ENCODE results near the gene MBD6.
"Not testable (repeated sequence)": the region's sequence is repeated elsewhere in the genome, so short reads cannot be mapped to it uniquely, and the experiment has no call there.

The MBD6 gene

GRCh38 chr12:57513677-57514076, 8.9 kb upstream of the MBD6 start:
- not testable (repeated sequence) for H2AK5ac ChIP-seq (ENCODE audit: low read depth, low read length); DNase-seq (ENCODE audit: low spot score); H3K18ac ChIP-seq (ENCODE audit: low read length); H3K9ac ChIP-seq (ENCODE audit: low read depth, low read length, poor library complexity); H4K91ac ChIP-seq (ENCODE audit: low read depth, low read length, poor library complexity); H3K4ac ChIP-seq (ENCODE audit: low read length); H3K27ac ChIP-seq (replicated peaks; ENCODE audit: low read length); H2BK12ac ChIP-seq (ENCODE audit: low read length); H2BK15ac ChIP-seq (ENCODE audit: low read length); H3K4me1 ChIP-seq (ENCODE audit: control insufficient read depth in 2 of 2, insufficient read depth in 1 of 2, low read depth in 1 of 2, low read length in 2 of 2); H2BK120ac ChIP-seq (ENCODE audit: low read depth, low read length); H3K23ac ChIP-seq (ENCODE audit: low read depth, low read length, poor library complexity); H3K4me3 ChIP-seq (ENCODE audit: low read length in 2 of 2); H3K4me2 ChIP-seq (ENCODE audit: insufficient read depth, low read length, poor library complexity, severe bottlenecking); H4K8ac ChIP-seq (ENCODE audit: low read depth, low read length); H3K79me1 ChIP-seq (ENCODE audit: low read depth, low read length); H2AFZ ChIP-seq (ENCODE audit: low read length); H3K9me3 ChIP-seq (replicated peaks in 1 of 2; ENCODE audit: control insufficient read depth in 2 of 2, insufficient read depth in 1 of 2, low read depth in 1 of 2, low read length in 2 of 2); H2BK5ac ChIP-seq (ENCODE audit: low read length); H3K14ac ChIP-seq (ENCODE audit: low read length); H3K27me3 ChIP-seq (ENCODE audit: control insufficient read depth in 3 of 3, insufficient read depth in 3 of 3, low read depth in 1 of 3, low read length in 3 of 3)
- WGBS, 2 donors (ENCODE audit: extremely low coverage in 2 of 2, insufficient read length in 2 of 2, insufficient replicate concordance in 1 of 2): no CpG with 5 or more reads among the region's 6 CpGs
- peaks cover 47 to 97% of the 10 kb centered on the region in 2 donors for H3K36me3 ChIP-seq (replicated peaks in 1 of 2; ENCODE audit: control insufficient read depth in 2 of 2, insufficient read depth in 2 of 2, low read length in 2 of 2)

GRCh38 chr12:57514246-57514645, 8.4 kb upstream of the MBD6 start:
- not testable (repeated sequence) for H2BK15ac ChIP-seq (ENCODE audit: low read length); H2AK5ac ChIP-seq (ENCODE audit: low read depth, low read length); H3K27ac ChIP-seq (replicated peaks; ENCODE audit: low read length); H3K4ac ChIP-seq (ENCODE audit: low read length); H3K9ac ChIP-seq (ENCODE audit: low read depth, low read length, poor library complexity); H2BK120ac ChIP-seq (ENCODE audit: low read depth, low read length); H3K4me3 ChIP-seq (ENCODE audit: low read length in 2 of 2); H3K14ac ChIP-seq (ENCODE audit: low read length); H3K9me3 ChIP-seq (replicated peaks in 1 of 2; ENCODE audit: control insufficient read depth in 2 of 2, insufficient read depth in 1 of 2, low read depth in 1 of 2, low read length in 2 of 2); H4K91ac ChIP-seq (ENCODE audit: low read depth, low read length, poor library complexity); H3K23ac ChIP-seq (ENCODE audit: low read depth, low read length, poor library complexity); H2AFZ ChIP-seq (ENCODE audit: low read length); H3K79me1 ChIP-seq (ENCODE audit: low read depth, low read length); H3K27me3 ChIP-seq (ENCODE audit: control insufficient read depth in 3 of 3, insufficient read depth in 3 of 3, low read depth in 1 of 3, low read length in 3 of 3); H3K18ac ChIP-seq (ENCODE audit: low read length); H2BK5ac ChIP-seq (ENCODE audit: low read length); DNase-seq (ENCODE audit: low spot score); H3K4me2 ChIP-seq (ENCODE audit: insufficient read depth, low read length, poor library complexity, severe bottlenecking); H2BK12ac ChIP-seq (ENCODE audit: low read length); H4K8ac ChIP-seq (ENCODE audit: low read depth, low read length); H3K4me1 ChIP-seq (ENCODE audit: control insufficient read depth in 2 of 2, insufficient read depth in 1 of 2, low read depth in 1 of 2, low read length in 2 of 2)
- peaks cover 47 to 96% of the 10 kb centered on the region in 2 donors for H3K36me3 ChIP-seq (replicated peaks in 1 of 2; ENCODE audit: control insufficient read depth in 2 of 2, insufficient read depth in 2 of 2, low read length in 2 of 2)
- WGBS, 2 donors (ENCODE audit: extremely low coverage in 2 of 2, insufficient read length in 2 of 2, insufficient replicate concordance in 1 of 2): no CpG with 5 or more reads among the region's 9 CpGs

GRCh38 chr12:57514720-57515407, 7.8 kb upstream of the MBD6 start:
- H3K27me3 ChIP-seq (ENCODE audit: control insufficient read depth in 3 of 3, insufficient read depth in 3 of 3, low read depth in 1 of 3, low read length in 3 of 3): peaks cover 0 to 1% (median 0%) of the 10 kb centered on the region in 3 experiments
- H3K27ac ChIP-seq (replicated peaks; ENCODE audit: low read length): no peak overlapping the region

GRCh38 chr12:57515408-57515933, 7.2 kb upstream of the MBD6 start:
- Histone ChIP-seq H3K4me3 (ENCODE audit: low read length in 2 of 2) (no peak overlapping the region), H3K27ac (replicated peaks; ENCODE audit: low read length) (no peak overlapping the region), H3K9ac (ENCODE audit: low read depth, low read length, poor library complexity) (no peak overlapping the region), H2BK5ac (ENCODE audit: low read length) (no peak overlapping the region), H3K18ac (ENCODE audit: low read length) (no peak overlapping the region), H2BK12ac (ENCODE audit: low read length) (no peak overlapping the region), H4K8ac (ENCODE audit: low read depth, low read length) (no peak overlapping the region), H3K14ac (ENCODE audit: low read length) (no peak overlapping the region), H2AK5ac (ENCODE audit: low read depth, low read length) (no peak overlapping the region), H2BK120ac (ENCODE audit: low read depth, low read length) (no peak overlapping the region), H3K79me1 (ENCODE audit: low read depth, low read length) (no peaks in the 10 kb centered on the region), H3K23ac (ENCODE audit: low read depth, low read length, poor library complexity) (no peak overlapping the region), H2BK15ac (ENCODE audit: low read length) (no peak overlapping the region), H3K4me1 (ENCODE audit: control insufficient read depth in 2 of 2, insufficient read depth in 1 of 2, low read depth in 1 of 2, low read length in 2 of 2) (peaks cover 3 to 7% of the 10 kb centered on the region in 2 donors), H3K9me3 (replicated peaks in 1 of 2; ENCODE audit: control insufficient read depth in 2 of 2, insufficient read depth in 1 of 2, low read depth in 1 of 2, low read length in 2 of 2) (no peaks in the 10 kb centered on the region), H3K27me3 (ENCODE audit: control insufficient read depth in 3 of 3, insufficient read depth in 3 of 3, low read depth in 1 of 3, low read length in 3 of 3) (peaks cover 0 to 2% (median 0%) of the 10 kb centered on the region in 3 experiments), H3K4ac (ENCODE audit: low read length) (no peak overlapping the region), H3K4me2 (ENCODE audit: insufficient read depth, low read length, poor library complexity, severe bottlenecking) (no peak overlapping the region), H3K36me3 (replicated peaks in 1 of 2; ENCODE audit: control insufficient read depth in 2 of 2, insufficient read depth in 2 of 2, low read length in 2 of 2) (peaks cover 45 to 89% of the 10 kb centered on the region in 2 donors), H4K91ac (ENCODE audit: low read depth, low read length, poor library complexity) (no peak overlapping the region), H2AFZ (ENCODE audit: low read length) (no peak overlapping the region)
- no peak for DNase-seq (ENCODE audit: low spot score)
- WGBS, 2 donors (ENCODE audit: extremely low coverage in 2 of 2, insufficient read length in 2 of 2, insufficient replicate concordance in 1 of 2): no CpG with 5 or more reads among the region's 3 CpGs

More at GRCh38 chr12:57514720-57515407, 7.8 kb upstream of the MBD6 start:
- Histone ChIP-seq H2BK5ac (ENCODE audit: low read length) (no peak overlapping the region), H3K4me1 (ENCODE audit: control insufficient read depth in 2 of 2, insufficient read depth in 1 of 2, low read depth in 1 of 2, low read length in 2 of 2) (peaks cover 3 to 7% of the 10 kb centered on the region in 2 donors), H2AK5ac (ENCODE audit: low read depth, low read length) (no peak overlapping the region), H2BK120ac (ENCODE audit: low read depth, low read length) (no peak overlapping the region), H3K36me3 (replicated peaks in 1 of 2; ENCODE audit: control insufficient read depth in 2 of 2, insufficient read depth in 2 of 2, low read length in 2 of 2) (peaks cover 47 to 96% of the 10 kb centered on the region in 2 donors), H3K23ac (ENCODE audit: low read depth, low read length, poor library complexity) (no peak overlapping the region), H3K4ac (ENCODE audit: low read length) (no peak overlapping the region), H3K79me1 (ENCODE audit: low read depth, low read length) (no peaks in the 10 kb centered on the region), H2AFZ (ENCODE audit: low read length) (no peak overlapping the region), H4K8ac (ENCODE audit: low read depth, low read length) (no peak overlapping the region), H3K14ac (ENCODE audit: low read length) (no peak overlapping the region), H3K18ac (ENCODE audit: low read length) (no peak overlapping the region), H2BK15ac (ENCODE audit: low read length) (no peak overlapping the region), H3K4me2 (ENCODE audit: insufficient read depth, low read length, poor library complexity, severe bottlenecking) (no peak overlapping the region), H2BK12ac (ENCODE audit: low read length) (no peak overlapping the region), H3K9me3 (replicated peaks in 1 of 2; ENCODE audit: control insufficient read depth in 2 of 2, insufficient read depth in 1 of 2, low read depth in 1 of 2, low read length in 2 of 2) (no peaks in the 10 kb centered on the region), H3K4me3 (ENCODE audit: low read length in 2 of 2) (no peak overlapping the region), H4K91ac (ENCODE audit: low read depth, low read length, poor library complexity) (no peak overlapping the region), H3K9ac (ENCODE audit: low read depth, low read length, poor library complexity) (no peak overlapping the region)
- DNase-seq (ENCODE audit: low spot score): no peak
- no CpG with 5 or more reads among the region's 9 CpGs for WGBS, 2 donors (ENCODE audit: extremely low coverage in 2 of 2, insufficient read length in 2 of 2, insufficient replicate concordance in 1 of 2)

All from neuronal stem cell (in vitro differentiated cells).